H1 (cell line): Measurements from ENCODE around the gene NLRP6. TPM values are rescaled to one million over a fixed set of nuclear protein-coding genes. Genes with fewer than 3 reads are reported as not detected.

Experiments used
- CTCF ChIA-PET: fragments of 300-600 bp; sonication (Branson Sonifier 250); formaldehyde crosslinking; loops from one replicate; lab custom pipeline; 2021; ENCODE audit not compliant: partially characterized antibody; lab: Charles Lee
- POLR2A ChIA-PET: fragments of 300-600 bp; sonication (Branson Sonifier 250); formaldehyde crosslinking; loops from one replicate; lab custom pipeline; 2021; ENCODE audit warnings: inconsistent platforms; ENCODE audit not compliant: partially characterized antibody; lab: Charles Lee
- DNase-seq, 2 experiments: peaks; one replicate each; pipeline versions ENCODE4 v3.0.0 to v3.0.0-alpha.2; 2010 to 2022; ENCODE audit warnings: low spot score in 2 of 2, low read depth in 1 of 2, mixed read lengths in 1 of 2
- FAIRE-seq: peaks from 2 replicates; lab custom pipeline; 2011; peaks lifted over from hg19 to GRCh38; lab: Jason Lieb, UNC
- H2AFZ ChIP-seq: 2 replicates; pipeline ENCODE4 v1.8.1; 2012; ENCODE audit warnings: low read length, inconsistent platforms
- H2AK5ac ChIP-seq: 2 replicates; pipeline ENCODE4 v1.6.1; 2013; ENCODE audit warnings: low read depth, low read length
- H2BK120ac ChIP-seq: replicated peaks from 2 replicates; pipeline ENCODE3; 2013; ENCODE audit warnings: low read depth, low read length, inconsistent platforms
- H2BK12ac ChIP-seq: 2 replicates; pipeline ENCODE4 v1.6.1; 2013; ENCODE audit warnings: low read depth, low read length
- H2BK15ac ChIP-seq: 2 replicates; pipeline ENCODE4 v1.6.1; 2013; ENCODE audit warnings: low read length
- H2BK20ac ChIP-seq: 2 replicates; pipeline ENCODE4 v1.6.1; 2013; ENCODE audit warnings: low read length
- H2BK5ac ChIP-seq: 2 replicates; pipeline ENCODE4 v1.6.1; 2013; ENCODE audit warnings: low read depth, low read length
- H3K14ac ChIP-seq: 2 replicates; pipeline ENCODE4 v1.6.1; 2013; ENCODE audit warnings: inconsistent platforms; ENCODE audit not compliant: insufficient read length
- H3K18ac ChIP-seq: 2 replicates; pipeline ENCODE4 v1.6.1; 2013; ENCODE audit warnings: low read length; ENCODE audit errors: extremely low read depth
- H3K23ac ChIP-seq: 2 replicates; pipeline ENCODE4 v1.6.1; 2013; ENCODE audit warnings: inconsistent platforms; ENCODE audit not compliant: insufficient read length
- H3K23me2 ChIP-seq: 2 replicates; pipeline ENCODE4 v1.6.1; 2013; ENCODE audit warnings: low read depth, low read length
- H3K27ac ChIP-seq: 2 replicates; pipeline ENCODE4 v1.6.1; 2011; ENCODE audit warnings: low read depth, low read length, inconsistent platforms
- H3K27me3 ChIP-seq, 4 experiments: replicated peaks in 1 of 4; 1 replicate in 1 of 4; 2 replicates in 3 of 4; pipeline versions ENCODE4 v1.6.1 to v1.8.1; 2011 to 2013; ENCODE audit warnings: low read length in 3 of 4, mild to moderate bottlenecking in 3 of 4, inconsistent platforms in 2 of 4, mixed read lengths in 2 of 4, moderate library complexity in 1 of 4; ENCODE audit not compliant: control insufficient read depth in 3 of 4, insufficient read depth in 3 of 4; ENCODE audit errors: extremely low read depth in 1 of 4
- H3K36me3 ChIP-seq, 4 experiments: 2 replicates each; pipeline versions ENCODE4 v1.6.1 to v1.8.1; 2011 to 2013; ENCODE audit warnings: mild to moderate bottlenecking in 4 of 4, low read length in 3 of 4, moderate library complexity in 2 of 4, control low read depth in 1 of 4, inconsistent platforms in 1 of 4; ENCODE audit not compliant: insufficient read depth in 4 of 4, control insufficient read depth in 2 of 4
- H3K4ac ChIP-seq: replicated peaks from 2 replicates; pipeline ENCODE3; 2013; ENCODE audit warnings: low read length, low read depth, mixed read lengths, inconsistent platforms; ENCODE audit not compliant: insufficient read length
- H3K4me1 ChIP-seq, 4 experiments: replicated peaks in 1 of 4; 1 replicate in 1 of 4; 2 replicates in 3 of 4; pipeline versions ENCODE4 v1.6.1 to v1.8.1; 2011 to 2013; ENCODE audit warnings: low read length in 3 of 4, inconsistent platforms in 2 of 4, mixed read lengths in 1 of 4; ENCODE audit not compliant: insufficient read depth in 4 of 4, control insufficient read depth in 3 of 4
- H3K4me2 ChIP-seq, 2 experiments: 2 replicates each; pipeline versions ENCODE4 v1.6.1 to v1.8.1; 2011 to 2013; ENCODE audit warnings: low read depth in 2 of 2, low read length in 2 of 2, control low read depth in 1 of 2, inconsistent platforms in 1 of 2, mild to moderate bottlenecking in 1 of 2; ENCODE audit not compliant: insufficient read depth in 1 of 2
- H3K4me3 ChIP-seq, 4 experiments: fragments of 200-600, 300-600 bp in 1 of 4; sonication (generic), shearing (Covaris generic), sonication (Bioruptor Twin) in 1 of 4; 2 replicates each; pipeline versions ENCODE4 v1.5.1 to v1.8.1; 2011 to 2016; ENCODE audit warnings: low read length in 4 of 4, low read depth in 3 of 4, control low read depth in 2 of 4, inconsistent platforms in 2 of 4, mild to moderate bottlenecking in 2 of 4, mixed read lengths in 1 of 4, moderate library complexity in 1 of 4; ENCODE audit not compliant: insufficient read depth in 2 of 4; ENCODE audit errors: extremely low read depth in 1 of 4
- H3K56ac ChIP-seq: replicated peaks from 2 replicates; pipeline ENCODE3; 2013; ENCODE audit warnings: low read depth, mild to moderate bottlenecking, mixed read lengths, low read length, inconsistent platforms; ENCODE audit not compliant: insufficient read length
- H3K79me1 ChIP-seq: 2 replicates; pipeline ENCODE4 v1.6.1; 2013; ENCODE audit warnings: low read depth, low read length, control low read depth
- H3K79me2 ChIP-seq, 2 experiments: 2 replicates each; pipeline versions ENCODE4 v1.6.1 to v1.8.1; 2012 to 2013; ENCODE audit warnings: low read length in 2 of 2, mild to moderate bottlenecking in 2 of 2, inconsistent platforms in 1 of 2; ENCODE audit not compliant: insufficient read depth in 2 of 2, control insufficient read depth in 1 of 2
- H3K9ac ChIP-seq, 4 experiments: replicated peaks in 1 of 4; 1 replicate in 1 of 4; 2 replicates in 3 of 4; pipeline versions ENCODE4 v1.6.1 to v1.8.1; 2011 to 2013; ENCODE audit warnings: low read depth in 3 of 4, low read length in 3 of 4, control low read depth in 2 of 4, mild to moderate bottlenecking in 2 of 4, moderate library complexity in 2 of 4, inconsistent platforms in 1 of 4; ENCODE audit errors: extremely low read depth in 1 of 4
- H3K9me3 ChIP-seq, 2 experiments: 2 replicates each; pipeline versions ENCODE4 v1.6.1 to v1.8.1; 2012 to 2013; ENCODE audit warnings: mild to moderate bottlenecking in 2 of 2, moderate library complexity in 2 of 2, control low read depth in 1 of 2, inconsistent platforms in 1 of 2, low read depth in 1 of 2, low read length in 1 of 2, mixed read lengths in 1 of 2; ENCODE audit not compliant: insufficient read depth in 2 of 2
- H4K20me1 ChIP-seq, 2 experiments: replicated peaks in 1 of 2; 2 replicates each; pipeline versions ENCODE3 to v1.8.1; 2011 to 2013; ENCODE audit warnings: inconsistent platforms in 2 of 2, low read length in 2 of 2, mild to moderate bottlenecking in 1 of 2; ENCODE audit not compliant: insufficient read depth in 2 of 2, control insufficient read depth in 1 of 2
- H4K5ac ChIP-seq: 2 replicates; pipeline ENCODE4 v1.6.1; 2013; ENCODE audit warnings: low read length, low read depth, mixed read lengths, inconsistent platforms; ENCODE audit not compliant: insufficient read length
- H4K8ac ChIP-seq: 2 replicates; pipeline ENCODE4 v1.8.0; 2013; ENCODE audit warnings: mild to moderate bottlenecking, moderate library complexity, low read length, inconsistent platforms; ENCODE audit not compliant: insufficient read depth; ENCODE audit errors: extremely low read depth
- H4K91ac ChIP-seq: replicated peaks from 2 replicates; pipeline ENCODE3; 2013; ENCODE audit warnings: low read length, mixed read lengths, inconsistent platforms; ENCODE audit not compliant: insufficient read length
- BRCA1 ChIP-seq: IDR thresholded peaks from 2 replicates; pipeline ENCODE4 v1.6.1; 2012; ENCODE audit warnings: low read depth, low read length, improper control_type of control experiment
- CEBPB ChIP-seq: IDR thresholded peaks from 2 replicates; pipeline ENCODE4 v1.6.1; 2012; ENCODE audit warnings: low read depth, low read length
- KDM5A ChIP-seq: fragments of 200-600 bp; IDR thresholded peaks from 2 replicates; pipeline ENCODE4 v1.7.1; 2012; ENCODE audit warnings: mild to moderate bottlenecking, low read length, inconsistent platforms, mixed read lengths
- NRF1 ChIP-seq: IDR thresholded peaks from 2 replicates; pipeline ENCODE4 v1.6.1; 2011; ENCODE audit warnings: mild to moderate bottlenecking, low read depth, low read length, improper control_type of control experiment
- PHF8 ChIP-seq: fragments of 200-600 bp; sonication (generic); conservative IDR thresholded peaks from 2 replicates; pipeline ENCODE4 v1.7.1; 2012; ENCODE audit warnings: low read depth, mild to moderate bottlenecking, inconsistent platforms, low read length, moderate library complexity
- POU5F1 ChIP-seq: IDR thresholded peaks from 2 replicates; pipeline ENCODE4 v1.6.1; 2011; ENCODE audit warnings: low read depth, mild to moderate bottlenecking, low read length, moderate library complexity
- SP4 ChIP-seq: IDR thresholded peaks from 2 replicates; pipeline ENCODE4 v1.6.1; 2012; ENCODE audit warnings: low read length, inconsistent platforms
- TCF12 ChIP-seq: IDR thresholded peaks from 2 replicates; pipeline ENCODE4 v1.6.1; 2011; ENCODE audit warnings: low read depth, mild to moderate bottlenecking, low read length
- TEAD4 ChIP-seq: IDR thresholded peaks from 2 replicates; pipeline ENCODE4 v1.6.1; 2012; ENCODE audit warnings: low read depth, low read length, inconsistent platforms, mixed read lengths
- WGBS, 2 experiments: shearing (Covaris generic) in 1 of 2; methylation state at CpG; one replicate each; pipeline versions ENCODE4 v1.1.6 to v1.1.7; 2013 to 2015; ENCODE audit warnings: low lambda C conversion rate in 2 of 2, mixed read lengths in 2 of 2, inconsistent platforms in 1 of 2, low coverage in 1 of 2, missing lambda C conversion rate in 1 of 2; ENCODE audit not compliant: insufficient replicate concordance in 2 of 2, insufficient coverage in 1 of 2, insufficient read length in 1 of 2; ENCODE audit errors: extremely low coverage in 1 of 2, missing lambda C conversion rate in 1 of 2; 5-methylcytosine and 5-hydroxymethylcytosine counted together
- polyA plus RNA-seq, 7 experiments: library from polyadenylated mRNA; depleted of rRNA in 3 of 7; stranded (reverse) in 5 of 7; unstranded in 2 of 7; fragments of >200 nt in 5 of 7; fragments of 200-250 nt in 2 of 7; gene quantifications; 1 replicate in 5 of 7; 2 replicates in 1 of 7; 4 replicates in 1 of 7; pipeline versions ENCODE4 v1.2.1 to v1.2.3, GENCODE V29; 2011 to 2013; ENCODE audit warnings: missing spikeins in 2 of 7, mixed read lengths in 2 of 7
- total RNA-seq: library from RNA; stranded (reverse); fragmentation: NEBNext Ultra II Directional; extraction: Animal tissue kit (Norgen Biotek cat#: 25700); gene quantifications from 2 replicates; pipeline ENCODE4 v1.2.1, GENCODE V29; 2021
- TF ChIP-seq, protein P1 (sequence below): IDR thresholded peaks from 2 replicates; pipeline ENCODE4 v1.6.1; 2012; ENCODE audit warnings: low read length, inconsistent platforms

NLRP6 gene
- total and polyA plus RNA-seq, 2 of the 8 experiments (the other 6 are each of a cell fraction or from before 2014, with no cell fraction given), result not detected

DNA sequence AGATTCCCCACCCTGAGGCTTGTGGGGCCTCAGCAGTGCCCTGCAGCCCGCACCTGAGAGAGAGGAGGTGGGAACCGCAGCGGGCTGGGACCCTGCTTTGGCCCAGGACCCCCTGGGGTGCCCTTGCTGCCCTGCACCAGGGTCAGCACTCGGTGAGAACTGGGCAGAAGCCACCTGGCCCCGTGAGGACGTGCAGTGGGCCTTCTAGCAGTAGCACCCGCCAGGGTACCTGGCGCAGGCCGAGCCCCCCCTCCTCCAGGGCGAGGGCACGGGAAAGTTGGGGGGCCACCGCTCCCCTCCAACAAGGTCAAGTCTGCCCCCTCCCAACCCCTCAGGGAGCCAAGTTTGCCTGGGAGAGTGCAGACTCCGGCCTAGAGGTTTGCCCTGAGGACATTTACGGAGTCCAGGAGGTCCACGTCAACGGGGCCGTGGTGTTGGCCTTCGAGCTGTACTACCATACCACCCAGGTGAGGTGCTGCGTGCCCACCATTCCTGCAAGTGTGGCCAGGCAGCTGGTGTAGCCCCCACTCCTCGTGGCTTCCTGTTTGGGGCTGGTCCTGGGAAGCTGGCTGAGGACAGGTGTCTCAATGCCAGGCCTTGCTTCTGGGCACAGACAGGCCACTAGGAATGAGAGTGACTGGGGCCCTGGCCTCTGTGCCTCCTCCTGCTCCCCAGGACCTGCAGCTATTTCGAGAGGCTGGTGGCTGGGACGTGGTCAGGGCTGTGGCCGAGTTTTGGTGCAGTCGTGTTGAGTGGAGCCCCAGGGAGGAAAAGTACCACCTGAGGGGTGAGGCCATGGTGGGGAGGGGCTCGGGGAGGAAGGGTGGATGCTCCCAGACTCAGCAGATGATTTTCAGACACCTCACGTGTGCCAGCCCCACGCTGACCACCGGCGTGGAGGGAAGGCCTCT is 14.3 kb downstream of the NLRP6 start:
- H2BK20ac ChIP-seq, result peak overlapping the region; percentile 72; the same call in 1 of the 2 replicates
- ChIA-PET POLR2A (interaction anchor here (0.5 to 3.0 kb wide), 5 partner anchors 8 to 70 kb away, joined by 3 to 14 read pairs (median 9); partner anchors contain the start of gene IFITM5), CTCF (interaction anchor here (1.1 to 2.8 kb wide), 3 partner anchors 11 to 42 kb away, joined by 6 to 19 read pairs (median 13); no protein-coding TSS in a partner anchor)
- no peak for DNase-seq
- H3K9ac ChIP-seq, result no peak overlapping the region
- H2AK5ac ChIP-seq, result no peak overlapping the region
- peaks cover 0 to 36% (median 29%) of the 10 kb centered on the region in 4 experiments; a peak in 6 of 7 replicates for H3K4me1 ChIP-seq
- H3K14ac ChIP-seq, result no peak overlapping the region
- H2BK5ac ChIP-seq, result peak overlapping the region; percentile 66; the same call in 1 of the 2 replicates
- H2BK12ac ChIP-seq, result peak overlapping the region; percentile 50; the same call in 1 of the 2 replicates
- peaks cover 5% of the 10 kb centered on the region; the same call in 1 of the 2 replicates for H3K23me2 ChIP-seq
- peak overlapping the region; percentile 38 for H3K4ac ChIP-seq
- no peak overlapping the region for H3K27ac ChIP-seq
- H3K4me2 ChIP-seq, result no peak overlapping the region
- peak overlapping the region; percentile 71; the same call in 1 of the 2 replicates for H3K18ac ChIP-seq
- no peak overlapping the region for H4K5ac ChIP-seq
- no peak overlapping the region; the same call in none of the 2 replicates for H4K8ac ChIP-seq
- no peak overlapping the region for H3K56ac ChIP-seq
- H3K79me2 ChIP-seq, result no peaks in the 10 kb centered on the region
- 95% methylated on average over 24 of the region's 29 CpGs; no CpG with 5 or more reads in 1 of the 2 experiments for WGBS, 2 experiments
- no peak overlapping the region for H2BK15ac ChIP-seq
- H3K23ac ChIP-seq, result no peak overlapping the region
- H3K36me3 ChIP-seq, result peaks cover 3 to 30% (median 15%) of the 10 kb centered on the region in 4 experiments; a peak in 6 of 8 replicates
- peaks cover 5 to 11% (median 10%) of the 10 kb centered on the region in 4 experiments; a peak in 6 of 7 replicates for H3K27me3 ChIP-seq
- H3K4me3 ChIP-seq, result no peak overlapping the region
- H2BK120ac ChIP-seq, result no peak overlapping the region
- H4K20me1 ChIP-seq, result no peaks in the 10 kb centered on the region
- 0 out of 2 replicates have a peak, but pooled peaks cover 4% of the 10 kb centered on the region for H3K79me1 ChIP-seq
- no peak overlapping the region for H2AFZ ChIP-seq
- H3K9me3 ChIP-seq, result peaks cover 0 to 3% of the 10 kb centered on the region in 2 experiments; a peak in 1 of 4 replicates
- peak overlapping the region; percentile 74 for H4K91ac ChIP-seq
- FAIRE-seq, result no peak
- no peak for TF ChIP-seq CEBPB
- TF ChIP-seq NRF1, result no peak
- TF ChIP-seq TEAD4, result no peak
- TF ChIP-seq POU5F1, result no peak
- no peak for TF ChIP-seq SP4
- TF ChIP-seq BRCA1, result no peak
- no peak for TF ChIP-seq TCF12
- TF ChIP-seq PHF8, result no peak
- TF ChIP-seq, protein P1, sequence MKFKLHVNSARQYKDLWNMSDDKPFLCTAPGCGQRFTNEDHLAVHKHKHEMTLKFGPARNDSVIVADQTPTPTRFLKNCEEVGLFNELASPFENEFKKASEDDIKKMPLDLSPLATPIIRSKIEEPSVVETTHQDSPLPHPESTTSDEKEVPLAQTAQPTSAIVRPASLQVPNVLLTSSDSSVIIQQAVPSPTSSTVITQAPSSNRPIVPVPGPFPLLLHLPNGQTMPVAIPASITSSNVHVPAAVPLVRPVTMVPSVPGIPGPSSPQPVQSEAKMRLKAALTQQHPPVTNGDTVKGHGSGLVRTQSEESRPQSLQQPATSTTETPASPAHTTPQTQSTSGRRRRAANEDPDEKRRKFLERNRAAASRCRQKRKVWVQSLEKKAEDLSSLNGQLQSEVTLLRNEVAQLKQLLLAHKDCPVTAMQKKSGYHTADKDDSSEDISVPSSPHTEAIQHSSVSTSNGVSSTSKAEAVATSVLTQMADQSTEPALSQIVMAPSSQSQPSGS, result no peak
- no peak for TF ChIP-seq KDM5A
